ENCODE data around the gene TRIM14. TPM values are rescaled to one million over a fixed set of nuclear protein-coding genes. Genes with fewer than 3 reads are reported as not detected.

Gene TRIM14
- total and polyA plus RNA-seq, 2 of the 13 experiments (the other 11 are each of a cell fraction or from before 2014, with no cell fraction given): 9.2 to 13.0 TPM

DNA sequence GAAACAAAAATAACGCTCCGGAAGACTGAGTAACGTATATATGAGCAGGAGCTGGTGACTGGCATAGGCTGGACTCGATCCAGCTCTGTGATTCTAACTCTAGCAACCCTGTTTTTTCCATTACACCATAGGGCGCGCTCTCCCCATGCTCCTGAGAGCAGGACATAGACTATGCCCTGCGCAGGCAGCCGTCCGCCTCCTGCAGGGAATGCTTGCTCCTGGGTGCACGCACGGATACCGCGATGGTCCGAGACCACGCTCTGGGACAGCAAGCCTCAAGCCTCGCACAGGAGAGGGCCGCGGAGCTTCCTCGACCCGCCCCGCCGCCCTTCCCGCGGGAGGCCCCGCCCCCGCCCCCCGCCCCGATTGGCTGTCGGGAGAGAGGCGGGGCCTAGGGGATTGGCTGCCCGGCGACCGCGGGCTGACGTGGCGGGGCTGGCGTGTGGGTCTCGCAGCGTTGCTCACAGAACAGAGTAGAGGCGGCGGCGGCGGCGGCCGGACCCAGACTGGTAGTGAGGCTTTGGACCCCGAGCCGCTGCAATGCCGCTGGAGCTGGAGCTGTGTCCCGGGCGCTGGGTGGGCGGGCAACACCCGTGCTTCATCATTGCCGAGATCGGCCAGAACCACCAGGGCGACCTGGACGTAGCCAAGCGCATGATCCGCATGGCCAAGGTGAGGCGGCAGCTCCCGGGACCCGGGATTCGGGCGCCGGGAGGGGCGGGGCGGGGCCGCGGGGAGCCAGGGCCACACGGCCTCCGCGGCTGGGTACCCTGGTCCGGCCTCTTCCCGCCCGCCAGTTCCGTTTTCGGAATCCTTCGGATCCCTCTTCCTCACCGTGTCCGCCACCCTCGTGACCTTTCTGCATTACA lies 62.5 kb downstream of the TRIM14 start, which contains the start of gene NANS (continued):
- TF ChIP-seq HOXA9 (CRISPR knock-in tag; IDR thresholded peaks at IDR 0.05; ENCODE audit: borderline replicate concordance): peak; percentile 54; the same call in 1 of the 2 replicates
- TF ChIP-seq ZSCAN20 (CRISPR knock-in tag; IDR thresholded peaks at IDR 0.05; ENCODE audit: borderline replicate concordance): peak; percentile 85
- TF ChIP-seq, protein P1, sequence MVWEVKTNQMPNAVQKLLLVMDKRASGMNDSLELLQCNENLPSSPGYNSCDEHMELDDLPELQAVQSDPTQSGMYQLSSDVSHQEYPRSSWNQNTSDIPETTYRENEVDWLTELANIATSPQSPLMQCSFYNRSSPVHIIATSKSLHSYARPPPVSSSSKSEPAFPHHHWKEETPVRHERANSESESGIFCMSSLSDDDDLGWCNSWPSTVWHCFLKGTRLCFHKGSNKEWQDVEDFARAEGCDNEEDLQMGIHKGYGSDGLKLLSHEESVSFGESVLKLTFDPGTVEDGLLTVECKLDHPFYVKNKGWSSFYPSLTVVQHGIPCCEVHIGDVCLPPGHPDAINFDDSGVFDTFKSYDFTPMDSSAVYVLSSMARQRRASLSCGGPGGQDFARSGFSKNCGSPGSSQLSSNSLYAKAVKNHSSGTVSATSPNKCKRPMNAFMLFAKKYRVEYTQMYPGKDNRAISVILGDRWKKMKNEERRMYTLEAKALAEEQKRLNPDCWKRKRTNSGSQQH (CRISPR knock-in tag; IDR thresholded peaks at IDR 0.05; ENCODE audit: low read depth): no peak
- TF ChIP-seq, protein P2, sequence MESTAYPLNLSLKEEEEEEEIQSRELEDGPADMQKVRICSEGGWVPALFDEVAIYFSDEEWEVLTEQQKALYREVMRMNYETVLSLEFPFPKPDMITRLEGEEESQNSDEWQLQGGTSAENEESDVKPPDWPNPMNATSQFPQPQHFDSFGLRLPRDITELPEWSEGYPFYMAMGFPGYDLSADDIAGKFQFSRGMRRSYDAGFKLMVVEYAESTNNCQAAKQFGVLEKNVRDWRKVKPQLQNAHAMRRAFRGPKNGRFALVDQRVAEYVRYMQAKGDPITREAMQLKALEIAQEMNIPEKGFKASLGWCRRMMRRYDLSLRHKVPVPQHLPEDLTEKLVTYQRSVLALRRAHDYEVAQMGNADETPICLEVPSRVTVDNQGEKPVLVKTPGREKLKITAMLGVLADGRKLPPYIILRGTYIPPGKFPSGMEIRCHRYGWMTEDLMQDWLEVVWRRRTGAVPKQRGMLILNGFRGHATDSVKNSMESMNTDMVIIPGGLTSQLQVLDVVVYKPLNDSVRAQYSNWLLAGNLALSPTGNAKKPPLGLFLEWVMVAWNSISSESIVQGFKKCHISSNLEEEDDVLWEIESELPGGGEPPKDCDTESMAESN (CRISPR knock-in tag; conservative IDR thresholded peaks at IDR 0.05): peak; percentile 55; the same call in 1 of the 2 replicates
- 0 out of 2 replicates have a peak, but pooled peaks have one; percentile 41 for TF ChIP-seq ZNF766 (CRISPR knock-in tag; IDR thresholded peaks at IDR 0.05; ENCODE audit: borderline replicate concordance)
- no peak for TF ChIP-seq ZNF615 (CRISPR knock-in tag; IDR thresholded peaks at IDR 0.05; ENCODE audit: borderline replicate concordance)
- TF ChIP-seq, protein P3, sequence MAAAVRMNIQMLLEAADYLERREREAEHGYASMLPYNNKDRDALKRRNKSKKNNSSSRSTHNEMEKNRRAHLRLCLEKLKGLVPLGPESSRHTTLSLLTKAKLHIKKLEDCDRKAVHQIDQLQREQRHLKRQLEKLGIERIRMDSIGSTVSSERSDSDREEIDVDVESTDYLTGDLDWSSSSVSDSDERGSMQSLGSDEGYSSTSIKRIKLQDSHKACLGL (CRISPR knock-in tag; IDR thresholded peaks at IDR 0.05): peak; percentile 86
- peak; percentile 79 for TF ChIP-seq GABPB1 (CRISPR knock-in tag; IDR thresholded peaks at IDR 0.05)
- TF ChIP-seq, protein P4, sequence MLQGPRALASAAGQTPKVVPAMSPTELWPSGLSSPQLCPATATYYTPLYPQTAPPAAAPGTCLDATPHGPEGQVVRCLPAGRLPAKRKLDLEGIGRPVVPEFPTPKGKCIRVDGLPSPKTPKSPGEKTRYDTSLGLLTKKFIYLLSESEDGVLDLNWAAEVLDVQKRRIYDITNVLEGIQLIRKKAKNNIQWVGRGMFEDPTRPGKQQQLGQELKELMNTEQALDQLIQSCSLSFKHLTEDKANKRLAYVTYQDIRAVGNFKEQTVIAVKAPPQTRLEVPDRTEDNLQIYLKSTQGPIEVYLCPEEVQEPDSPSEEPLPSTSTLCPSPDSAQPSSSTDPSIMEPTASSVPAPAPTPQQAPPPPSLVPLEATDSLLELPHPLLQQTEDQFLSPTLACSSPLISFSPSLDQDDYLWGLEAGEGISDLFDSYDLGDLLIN (CRISPR knock-in tag; IDR thresholded peaks at IDR 0.05; ENCODE audit: borderline replicate concordance): 0 out of 2 replicates have a peak, but pooled peaks have one; percentile 67
- TF ChIP-seq ZNF558 (CRISPR knock-in tag; IDR thresholded peaks at IDR 0.05; ENCODE audit: borderline replicate concordance): no peak; the same call in 1 of the 2 replicates
- no peak; the same call in 1 of the 2 replicates for TF ChIP-seq HOXD1 (CRISPR knock-in tag; IDR thresholded peaks at IDR 0.05)
- TF ChIP-seq ZNF441 (CRISPR knock-in tag; IDR thresholded peaks at IDR 0.05; ENCODE audit: borderline replicate concordance): no peak; the same call in 1 of the 2 replicates
- TF ChIP-seq ZNF337 (CRISPR knock-in tag; IDR thresholded peaks at IDR 0.05; ENCODE audit: borderline replicate concordance, low read depth): no peak
- no peak for TF ChIP-seq ZNF17 (CRISPR knock-in tag; IDR thresholded peaks at IDR 0.05)
- peak; percentile 19 for TF ChIP-seq SKI (IDR thresholded peaks at IDR 0.05; ENCODE audit: partially characterized antibody)
- peak; percentile 92 for TF ChIP-seq YEATS4 (CRISPR knock-in tag; IDR thresholded peaks at IDR 0.05; ENCODE audit: borderline replicate concordance)
- no peak for TF ChIP-seq ONECUT2 (CRISPR knock-in tag; IDR thresholded peaks at IDR 0.05)
- TF ChIP-seq, protein P5, sequence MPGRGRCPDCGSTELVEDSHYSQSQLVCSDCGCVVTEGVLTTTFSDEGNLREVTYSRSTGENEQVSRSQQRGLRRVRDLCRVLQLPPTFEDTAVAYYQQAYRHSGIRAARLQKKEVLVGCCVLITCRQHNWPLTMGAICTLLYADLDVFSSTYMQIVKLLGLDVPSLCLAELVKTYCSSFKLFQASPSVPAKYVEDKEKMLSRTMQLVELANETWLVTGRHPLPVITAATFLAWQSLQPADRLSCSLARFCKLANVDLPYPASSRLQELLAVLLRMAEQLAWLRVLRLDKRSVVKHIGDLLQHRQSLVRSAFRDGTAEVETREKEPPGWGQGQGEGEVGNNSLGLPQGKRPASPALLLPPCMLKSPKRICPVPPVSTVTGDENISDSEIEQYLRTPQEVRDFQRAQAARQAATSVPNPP (CRISPR knock-in tag; IDR thresholded peaks at IDR 0.05): no peak
- peak; percentile 88 for TF ChIP-seq ZSCAN21 (CRISPR knock-in tag; IDR thresholded peaks at IDR 0.05; ENCODE audit: borderline replicate concordance)
- TF ChIP-seq KLF13 (CRISPR knock-in tag; IDR thresholded peaks at IDR 0.05): no peak
- no peak; the same call in 1 of the 2 replicates for TF ChIP-seq GFI1 (CRISPR knock-in tag; IDR thresholded peaks at IDR 0.05; ENCODE audit: borderline replicate concordance)
- TF ChIP-seq ZMYM3 (CRISPR knock-in tag; IDR thresholded peaks at IDR 0.05): no peak; the same call in 1 of the 2 replicates
- TF ChIP-seq ZNF430 (CRISPR knock-in tag; IDR thresholded peaks at IDR 0.05): peak; percentile 47; the same call in 1 of the 2 replicates

Measured in HepG2 (cell line).